Small intestine (tissue), 7 donors: ENCODE results near the gene ULK3. TPM values are rescaled to one million over a fixed set of nuclear protein-coding genes. Genes with fewer than 3 reads are reported as not detected.

Experiments used
- DNase-seq, 2 donors: peaks; one replicate each; pipeline versions ENCODE4 v3.0.0 to v3.0.0-alpha.2; 2013
- FAIRE-seq: peaks from 2 replicates; lab custom pipeline; 2012; peaks lifted over from hg19 to GRCh38; lab: Jason Lieb, UNC
- H3K27ac ChIP-seq, 3 donors: one replicate each; pipeline ENCODE4 v1.5.1; 2013; ENCODE audit warnings: low read length in 2 of 3, mild to moderate bottlenecking in 2 of 3, control low read depth in 1 of 3, inconsistent platforms in 1 of 3, low read depth in 1 of 3, moderate library complexity in 1 of 3
- H3K27me3 ChIP-seq, 3 donors: one replicate each; pipeline ENCODE4 v1.6.1; 2013; ENCODE audit warnings: low read length in 3 of 3, inconsistent platforms in 1 of 3; ENCODE audit not compliant: control insufficient read depth in 3 of 3, insufficient read depth in 3 of 3
- H3K36me3 ChIP-seq, 3 donors: one replicate each; pipeline ENCODE4 v1.6.1; 2013; ENCODE audit warnings: low read length in 3 of 3, inconsistent platforms in 1 of 3, low read depth in 1 of 3, mild to moderate bottlenecking in 1 of 3, moderate library complexity in 1 of 3; ENCODE audit not compliant: control insufficient read depth in 3 of 3, insufficient read depth in 2 of 3
- H3K4me1 ChIP-seq, 3 donors: one replicate each; pipeline ENCODE4 v1.6.1; 2013; ENCODE audit warnings: low read length in 2 of 3, inconsistent platforms in 1 of 3, low read depth in 1 of 3, mild to moderate bottlenecking in 1 of 3, moderate library complexity in 1 of 3; ENCODE audit not compliant: control insufficient read depth in 3 of 3, insufficient read depth in 2 of 3
- H3K4me3 ChIP-seq, 3 donors: one replicate each; pipeline ENCODE4 v1.5.1; 2013; ENCODE audit warnings: low read length in 3 of 3, control low read depth in 1 of 3, inconsistent platforms in 1 of 3, low read depth in 1 of 3, mild to moderate bottlenecking in 1 of 3, moderate library complexity in 1 of 3
- H3K9me3 ChIP-seq, 2 donors: one replicate each; pipeline ENCODE4 v1.6.1; 2013; ENCODE audit warnings: low read depth in 1 of 2, low read length in 1 of 2; ENCODE audit not compliant: control insufficient read depth in 2 of 2, insufficient read depth in 1 of 2
- WGBS, 3 donors: extraction: QIAGEN DNeasy Blood & Tissue Kit; methylation state at CpG; one replicate each; pipeline ENCODE4 v1.1.7; 2013; 5-methylcytosine and 5-hydroxymethylcytosine counted together
- polyA plus RNA-seq, 4 donors: library from polyadenylated mRNA; stranded (reverse) in 3 of 4; unstranded in 1 of 4; fragments of 200-250 nt in 3 of 4; fragments of 120-200 nt in 1 of 4; gene quantifications; one replicate each; pipeline versions ENCODE4 v1.2.1 to v1.2.3, GENCODE V29; 2013
- donor health status: healthy with polysubstance abuse.
- donor health status: control.
- donor health status: control.
- donor health status: Bipolar disorder and iron deficiency.
- donor health status: healthy.

ULK3 gene
- polyA plus RNA-seq, 4 donors: 38.2 to 111 (median 81.1) TPM

- peaks cover 0 to 13% (median 3%) of the 10 kb centered on the region in 3 donors for H3K4me1 ChIP-seq
- no peaks in the 10 kb centered on the region for H3K36me3 ChIP-seq
- 58 to 75% (median 65%) methylated on average over 11 of the region's 11 CpGs for WGBS, 3 donors
- FAIRE-seq: no peak
- H3K4me3 ChIP-seq: no peak overlapping the region
- DNase-seq: no peak
- no peaks in the 10 kb centered on the region for H3K9me3 ChIP-seq
- H3K27me3 ChIP-seq: peaks cover 0 to 24% (median 0%) of the 10 kb centered on the region in 3 donors
- H3K27ac ChIP-seq: no peak overlapping the region
Observed at GRCh38 chr15:74821091-74821789, 21.7 kb downstream of the ULK3 start.

DNA sequence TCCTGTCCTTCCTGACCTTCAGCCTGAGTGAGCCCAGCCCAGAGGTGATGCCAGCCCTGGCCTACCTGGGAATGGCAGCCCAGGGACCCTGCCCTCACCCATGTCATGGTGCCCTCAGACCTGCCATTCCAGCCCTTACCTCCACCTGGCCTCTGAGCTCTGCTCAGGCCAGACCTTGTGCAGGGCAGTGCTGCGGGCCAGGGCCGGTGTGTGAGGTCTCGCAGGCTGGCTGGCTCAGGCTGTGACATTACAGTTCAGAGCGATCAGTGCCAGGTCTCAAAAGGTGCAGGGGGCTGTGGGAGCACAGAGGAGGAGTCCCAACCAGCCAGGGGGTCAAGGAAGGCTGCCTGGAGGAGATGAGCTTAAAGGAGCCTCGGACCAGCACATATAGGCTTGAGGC, 22.9 kb downstream of the ULK3 start:
- no peak for FAIRE-seq
- 91 to 94% (median 93%) methylated on average over 5 of the region's 5 CpGs for WGBS, 3 donors
- H3K9me3 ChIP-seq: no peaks in the 10 kb centered on the region
- no peaks in the 10 kb centered on the region for H3K36me3 ChIP-seq
- DNase-seq: no peak
- peaks cover 0 to 10% (median 3%) of the 10 kb centered on the region in 3 donors for H3K4me1 ChIP-seq
- H3K4me3 ChIP-seq: no peak overlapping the region
- H3K27me3 ChIP-seq: peaks cover 0 to 14% (median 0%) of the 10 kb centered on the region in 3 donors
- H3K27ac ChIP-seq: no peak overlapping the region

DNA sequence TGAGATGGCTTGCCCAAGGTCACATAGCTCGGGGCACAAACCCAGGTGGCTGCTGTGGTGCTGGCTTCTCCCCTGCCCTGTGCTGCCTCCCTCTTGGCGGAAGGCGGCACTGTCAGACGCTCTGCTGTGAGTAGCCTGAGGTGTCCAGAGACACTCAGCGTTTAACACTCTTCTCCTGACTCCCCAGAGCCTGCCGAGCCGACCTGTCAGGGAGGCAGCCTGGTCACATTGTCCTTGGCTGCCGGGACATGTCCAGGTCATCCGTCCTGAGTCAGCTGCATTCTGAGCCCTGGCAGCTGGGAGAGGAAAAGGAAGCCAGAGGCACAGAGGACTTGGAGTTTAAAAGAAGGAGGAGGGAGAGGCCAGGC, 25.6 kb downstream of the ULK3 start:
- FAIRE-seq (no peak), DNase-seq (peak; percentile 56 to 70)
- Histone ChIP-seq H3K9me3 (no peaks in the 10 kb centered on the region), H3K4me3 (no peak overlapping the region), H3K27ac (peak overlapping the region in 2 of 3 donors; percentile 25 to 50), H3K27me3 (no peaks in the 10 kb centered on the region), H3K36me3 (no peaks in the 10 kb centered on the region), H3K4me1 (peaks cover 0 to 10% (median 3%) of the 10 kb centered on the region in 3 donors)
- 8 to 33% (median 19%) methylated on average over 9 of the region's 9 CpGs for WGBS, 3 donors

DNA sequence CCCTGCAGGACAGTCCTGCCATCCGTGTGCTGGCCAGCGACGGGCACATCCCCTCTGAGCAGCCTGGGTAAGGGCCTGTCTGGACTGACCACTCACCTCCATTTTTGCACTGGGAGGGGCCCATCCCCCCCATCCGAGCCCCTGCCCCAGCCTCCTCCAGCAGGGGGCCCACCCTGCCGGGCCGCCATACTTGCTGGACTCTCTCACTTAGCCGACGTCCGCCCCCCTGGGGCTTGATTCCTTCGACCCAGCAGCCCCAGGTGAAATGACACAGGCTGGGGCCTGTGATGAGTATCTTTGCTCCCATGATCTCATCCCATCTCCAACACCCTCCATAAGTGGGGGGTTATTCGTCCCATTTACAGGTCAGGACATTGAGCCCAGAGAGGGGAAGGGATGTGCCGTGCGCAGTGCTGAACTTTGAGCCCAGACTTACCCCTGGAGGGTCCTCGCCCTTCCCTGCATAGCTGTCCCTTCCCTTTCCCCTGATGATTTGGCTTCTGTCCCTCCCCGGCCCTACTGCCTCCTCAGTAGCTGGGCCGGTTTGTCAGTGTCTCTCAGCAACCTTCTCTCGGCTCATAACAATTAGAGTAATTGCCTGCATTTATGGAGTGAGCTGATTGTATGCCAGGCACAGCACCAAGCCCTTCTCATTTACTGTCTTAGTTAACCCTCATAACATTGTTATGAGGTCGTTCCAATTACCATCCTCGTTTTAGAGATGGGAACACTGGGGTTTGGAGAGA, 26.2 kb downstream of the ULK3 start:
- H3K27me3 ChIP-seq: no peaks in the 10 kb centered on the region
- H3K4me1 ChIP-seq: peaks cover 0 to 10% (median 3%) of the 10 kb centered on the region in 3 donors
- no peak overlapping the region for H3K4me3 ChIP-seq
- no peaks in the 10 kb centered on the region for H3K36me3 ChIP-seq
- no peak for FAIRE-seq
- WGBS, 3 donors: 39 to 52% (median 52%) methylated on average over 19 of the region's 19 CpGs
- DNase-seq: no peak
- H3K27ac ChIP-seq: peak overlapping the region in 2 of 3 donors; percentile 25 to 50
- no peaks in the 10 kb centered on the region for H3K9me3 ChIP-seq

DNA sequence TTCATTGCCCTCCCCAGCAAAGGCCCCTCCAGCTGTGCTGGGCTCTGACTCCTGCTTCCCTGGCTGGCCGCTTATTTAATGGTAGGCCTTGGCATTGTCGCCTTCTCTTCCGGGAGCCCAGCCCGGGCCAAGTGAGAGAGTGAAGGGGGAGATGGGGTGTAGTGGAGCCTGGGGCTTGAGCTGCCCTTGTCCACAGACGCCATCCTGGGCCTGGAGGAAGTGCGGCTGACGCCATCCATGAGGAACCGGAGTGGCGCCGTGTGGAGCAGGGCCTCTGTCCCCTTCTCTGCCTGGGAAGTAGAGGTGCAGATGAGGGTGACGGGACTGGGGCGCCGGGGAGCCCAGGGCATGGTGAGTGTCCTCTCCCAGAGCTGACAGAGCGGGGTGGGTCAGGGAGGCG, 27.0 kb downstream of the ULK3 start:
- Histone ChIP-seq H3K27me3 (no peaks in the 10 kb centered on the region), H3K4me3 (no peak overlapping the region), H3K27ac (no peak overlapping the region), H3K36me3 (no peaks in the 10 kb centered on the region), H3K9me3 (no peaks in the 10 kb centered on the region), H3K4me1 (peaks cover 0 to 10% (median 3%) of the 10 kb centered on the region in 3 donors)
- no peak for FAIRE-seq
- no peak for DNase-seq
- WGBS, 3 donors: 88 to 91% (median 90%) methylated on average over 13 to 15 of the region's 15 CpGs

GRCh38 chr15:74815121-74815934, 27.6 kb downstream of the ULK3 start:
- DNase-seq (peak in 1 of 2 donors; percentile 71), FAIRE-seq (no peak)
- 47 to 64% (median 62%) methylated on average over 10 of the region's 10 CpGs for WGBS, 3 donors
- Histone ChIP-seq H3K27ac (no peak overlapping the region), H3K4me3 (no peak overlapping the region), H3K4me1 (peaks cover 0 to 10% (median 3%) of the 10 kb centered on the region in 3 donors), H3K36me3 (no peaks in the 10 kb centered on the region), H3K9me3 (no peaks in the 10 kb centered on the region), H3K27me3 (no peaks in the 10 kb centered on the region)

DNA sequence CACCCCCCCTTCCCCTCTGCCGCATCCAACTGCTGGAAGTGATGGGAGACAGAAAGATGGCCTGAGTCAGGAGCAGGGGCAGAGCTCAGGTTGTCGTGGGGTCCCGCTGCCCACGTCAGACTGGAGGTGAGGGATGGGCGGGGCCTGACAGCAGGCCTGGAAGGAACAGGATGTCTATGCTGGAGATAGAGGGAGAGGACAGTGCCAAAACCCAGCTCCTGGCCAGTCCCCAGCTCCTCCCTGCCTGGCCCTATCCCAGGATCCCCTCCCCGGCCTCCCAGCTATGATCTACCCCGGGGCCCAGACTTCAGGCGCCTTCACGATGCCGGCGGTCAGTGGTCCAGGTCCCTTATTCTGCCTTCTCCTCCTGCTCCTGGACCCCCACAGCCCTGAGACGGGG, 30.4 kb downstream of the ULK3 start, which contains the start of gene LMAN1L:
Gene LMAN1L (plus strand): TSS at position 303 of the 400 bp plus-strand sequence. CDS start 20 bp downstream, at position 323.
- peaks cover 0 to 2% (median 0%) of the 10 kb centered on the region in 3 donors for H3K4me1 ChIP-seq
- H3K27me3 ChIP-seq: no peaks in the 10 kb centered on the region
- no peaks in the 10 kb centered on the region for H3K36me3 ChIP-seq
- no peak for FAIRE-seq
- H3K27ac ChIP-seq: no peak within 1 kb of the TSS
- DNase-seq: no peak
- H3K9me3 ChIP-seq: no peaks in the 10 kb centered on the region
- 76 to 86% (median 79%) methylated on average over 8 to 12 of the region's 12 CpGs for WGBS, 3 donors
- no peak within 1 kb of the TSS for H3K4me3 ChIP-seq

GRCh38 chr15:74809956-74810355, 33.0 kb downstream of the ULK3 start:
- peaks cover 0 to 5% (median 2%) of the 10 kb centered on the region in 3 donors for H3K4me1 ChIP-seq
- H3K9me3 ChIP-seq: no peaks in the 10 kb centered on the region
- FAIRE-seq: no peak
- H3K27ac ChIP-seq: no peak overlapping the region
- H3K4me3 ChIP-seq: no peak overlapping the region
- DNase-seq: no peak
- H3K27me3 ChIP-seq: no peaks in the 10 kb centered on the region
- 75 to 82% (median 82%) methylated on average over 3 of the region's 3 CpGs for WGBS, 3 donors
- peaks cover 0 to 4% (median 0%) of the 10 kb centered on the region in 3 donors for H3K36me3 ChIP-seq
